Glomerular visceral epithelial cell (primary cell): Measurements from ENCODE around the gene TUBA1B.
"Not testable (repeated sequence)": the region's sequence is repeated elsewhere in the genome, so short reads cannot be mapped to it uniquely, and the experiment has no call there.

Experiments
- DNase-seq: peaks from one replicate; pipeline ENCODE4 v3.0.0-alpha.2; 2016; ENCODE audit errors: extremely low spot score

Gene TUBA1B

GRCh38 chr12:49131051-49131893 is at the start of gene TUBA1B:
Gene TUBA1B (minus strand): TSS chr12:49131395. CDS start chr12:49131300, 95 bp downstream.
- DNase-seq: peak; percentile 94

- no peak for DNase-seq
These were observed 43.0 kb upstream of the TUBA1B start for GRCh38 chr12:49174218-49174617.

- no peak for DNase-seq
These were observed 39.7 kb upstream of the TUBA1B start for GRCh38 chr12:49170924-49171323.

- DNase-seq: no peak
These were observed 33.9 kb upstream of the TUBA1B start for GRCh38 chr12:49165114-49165513.

GRCh38 chr12:49161901-49162300 is 30.7 kb upstream of the TUBA1B start:
- DNase-seq: not testable (repeated sequence)

GRCh38 chr12:49161092-49161795 is 30.0 kb upstream of the TUBA1B start:
- no peak for DNase-seq

GRCh38 chr12:49160399-49160798 is 29.2 kb upstream of the TUBA1B start:
- DNase-seq: no peak

GRCh38 chr12:49154221-49154620 is 23.0 kb upstream of the TUBA1B start:
- DNase-seq: no peak

GRCh38 chr12:49147384-49147783 is 16.2 kb upstream of the TUBA1B start:
- no peak for DNase-seq

- no peak for DNase-seq
These were observed 15.2 kb upstream of the TUBA1B start for GRCh38 chr12:49146406-49146805.

GRCh38 chr12:49144384-49144783 is 13.2 kb upstream of the TUBA1B start:
- no peak for DNase-seq

- no peak for DNase-seq
These were observed 7.8 kb upstream of the TUBA1B start for GRCh38 chr12:49138999-49139398.

- DNase-seq: no peak
These were observed 7.4 kb upstream of the TUBA1B start for GRCh38 chr12:49138587-49138986.

GRCh38 chr12:49137476-49137875 is 6.3 kb upstream of the TUBA1B start:
- DNase-seq: no peak

GRCh38 chr12:49136997-49137396 is 5.8 kb upstream of the TUBA1B start:
- DNase-seq: not testable (repeated sequence)

GRCh38 chr12:49133590-49133989 is 2.4 kb upstream of the TUBA1B start:
- DNase-seq: no peak

GRCh38 chr12:49133014-49133413 is 1.8 kb upstream of the TUBA1B start:
- DNase-seq: no peak

- DNase-seq: peak; percentile 13
These were observed 783 bp upstream of the TUBA1B start for GRCh38 chr12:49131894-49132461.

GRCh38 chr12:49130151-49131050 is 794 bp downstream of the TUBA1B start:
- peak; percentile 91 for DNase-seq

- DNase-seq: no peak
These were observed 1.7 kb downstream of the TUBA1B start for GRCh38 chr12:49129332-49130150.

GRCh38 chr12:49127971-49128370 is 3.2 kb downstream of the TUBA1B start:
- not testable (repeated sequence) for DNase-seq
